ENCODE data around the gene DDC.

DDC gene

GRCh38 chr7:50562136-50562535 is 3.1 kb downstream of the DDC start:
- DNase-seq (ENCODE audit: low read depth) = no peak
- no peak overlapping the region for H3K4me3 ChIP-seq (ENCODE audit: low read depth, low read length)
- TF ChIP-seq, protein P1, sequence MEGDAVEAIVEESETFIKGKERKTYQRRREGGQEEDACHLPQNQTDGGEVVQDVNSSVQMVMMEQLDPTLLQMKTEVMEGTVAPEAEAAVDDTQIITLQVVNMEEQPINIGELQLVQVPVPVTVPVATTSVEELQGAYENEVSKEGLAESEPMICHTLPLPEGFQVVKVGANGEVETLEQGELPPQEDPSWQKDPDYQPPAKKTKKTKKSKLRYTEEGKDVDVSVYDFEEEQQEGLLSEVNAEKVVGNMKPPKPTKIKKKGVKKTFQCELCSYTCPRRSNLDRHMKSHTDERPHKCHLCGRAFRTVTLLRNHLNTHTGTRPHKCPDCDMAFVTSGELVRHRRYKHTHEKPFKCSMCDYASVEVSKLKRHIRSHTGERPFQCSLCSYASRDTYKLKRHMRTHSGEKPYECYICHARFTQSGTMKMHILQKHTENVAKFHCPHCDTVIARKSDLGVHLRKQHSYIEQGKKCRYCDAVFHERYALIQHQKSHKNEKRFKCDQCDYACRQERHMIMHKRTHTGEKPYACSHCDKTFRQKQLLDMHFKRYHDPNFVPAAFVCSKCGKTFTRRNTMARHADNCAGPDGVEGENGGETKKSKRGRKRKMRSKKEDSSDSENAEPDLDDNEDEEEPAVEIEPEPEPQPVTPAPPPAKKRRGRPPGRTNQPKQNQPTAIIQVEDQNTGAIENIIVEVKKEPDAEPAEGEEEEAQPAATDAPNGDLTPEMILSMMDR (IDR thresholded peaks at IDR 0.05; ENCODE audit: insufficient read depth, low read depth, low read length, missing control alignments) = no peak

DNA sequence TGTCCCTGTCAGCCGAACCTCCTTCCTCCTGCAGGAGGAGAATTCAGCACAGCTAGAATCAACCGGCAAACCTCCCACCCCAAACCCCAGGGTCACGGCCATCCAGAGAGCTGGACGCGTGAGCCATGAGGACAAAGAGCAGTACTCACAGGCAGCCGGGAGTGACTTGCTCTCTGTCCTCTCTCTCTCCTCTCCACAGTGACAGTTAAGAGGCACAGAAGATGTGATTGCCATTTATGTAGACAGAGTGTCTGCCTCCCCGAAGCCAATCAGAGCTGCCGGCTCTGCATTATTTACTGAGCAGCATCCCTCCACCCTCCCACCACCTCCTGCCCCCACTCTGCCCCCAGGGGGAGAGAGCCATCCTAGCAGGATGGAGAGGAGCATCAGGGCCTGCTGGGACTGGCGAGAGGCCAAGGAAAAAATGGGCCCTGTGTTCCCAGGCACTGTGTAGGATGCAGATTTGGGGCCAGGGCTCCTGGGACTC is 4.3 kb downstream of the DDC start:
- TF ChIP-seq, protein P1 (IDR thresholded peaks at IDR 0.05; ENCODE audit: insufficient read depth, low read depth, low read length, missing control alignments) = no peak
- no peak overlapping the region for H3K4me3 ChIP-seq (ENCODE audit: low read depth, low read length)
- DNase-seq (ENCODE audit: low read depth) = no peak

DNA sequence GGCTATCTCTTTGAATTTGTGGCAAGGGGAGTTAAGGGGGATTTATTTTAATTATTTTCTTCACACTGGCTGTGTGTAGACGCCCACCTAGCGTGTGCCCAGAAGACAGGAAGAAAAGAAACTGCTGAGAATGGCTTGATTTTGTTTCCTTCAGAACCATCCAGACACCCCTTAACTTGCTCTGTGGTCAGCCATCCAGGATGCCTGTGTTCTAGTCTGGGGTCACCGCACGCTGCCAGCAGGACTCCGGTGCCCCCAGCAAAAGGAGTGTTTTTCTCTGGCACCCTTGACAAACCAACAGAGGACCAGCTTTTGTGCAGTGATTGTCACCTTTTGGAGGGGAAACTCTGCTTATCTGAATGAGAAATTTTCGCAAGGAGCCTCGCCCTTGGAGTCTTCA is 5.3 kb downstream of the DDC start:
- TF ChIP-seq, protein P1 (IDR thresholded peaks at IDR 0.05; ENCODE audit: insufficient read depth, low read depth, low read length, missing control alignments) = no peak
- no peak for DNase-seq (ENCODE audit: low read depth)
- no peak overlapping the region for H3K4me3 ChIP-seq (ENCODE audit: low read depth, low read length)

DNA sequence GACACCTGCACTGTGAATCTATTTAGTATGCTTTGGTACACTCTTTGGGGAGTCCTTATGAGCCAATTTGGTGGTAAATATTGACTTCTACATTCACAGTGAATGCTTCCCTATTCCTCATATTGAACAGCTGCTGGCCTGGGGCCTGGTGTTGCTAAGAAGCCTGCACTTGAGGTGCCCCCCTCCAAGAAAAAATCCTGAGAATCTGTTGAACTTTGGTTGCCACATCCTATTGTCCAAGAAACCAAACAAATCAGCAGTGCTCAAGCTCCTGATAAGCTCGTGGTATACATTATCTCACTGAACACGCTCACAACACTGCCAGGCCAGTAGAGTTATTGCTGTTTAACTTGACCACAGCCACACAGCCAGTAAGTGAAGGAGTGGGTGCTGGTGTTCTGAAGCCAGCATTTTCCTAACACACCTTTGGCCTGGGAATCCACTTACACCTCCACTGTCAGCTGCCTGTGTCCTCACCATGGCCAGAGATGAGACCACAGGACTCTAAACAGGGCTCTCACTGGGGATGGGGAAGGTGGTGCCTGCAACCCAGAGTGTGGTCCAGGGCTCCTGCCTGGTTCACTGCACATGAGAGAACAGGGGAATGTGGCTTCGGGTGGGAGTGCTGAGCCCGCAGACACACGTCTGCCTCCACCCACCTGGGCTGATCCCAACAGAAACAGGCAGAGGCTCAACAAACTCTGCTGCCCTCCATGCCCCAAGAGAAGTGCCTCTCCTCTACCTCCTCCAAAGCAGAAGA is 6.7 kb downstream of the DDC start:
- no peak overlapping the region for H3K4me3 ChIP-seq (ENCODE audit: low read depth, low read length)
- TF ChIP-seq, protein P1 (IDR thresholded peaks at IDR 0.05; ENCODE audit: insufficient read depth, low read depth, low read length, missing control alignments) = no peak
- DNase-seq (ENCODE audit: low read depth) = no peak

GRCh38 chr7:50557099-50557498 is 8.1 kb downstream of the DDC start:
- no peak overlapping the region for H3K4me3 ChIP-seq (ENCODE audit: low read depth, low read length)
- no peak for DNase-seq (ENCODE audit: low read depth)
- TF ChIP-seq, protein P1 (IDR thresholded peaks at IDR 0.05; ENCODE audit: insufficient read depth, low read depth, low read length, missing control alignments) = no peak

- TF ChIP-seq, protein P1 (IDR thresholded peaks at IDR 0.05; ENCODE audit: insufficient read depth, low read depth, low read length, missing control alignments) = no peak
- DNase-seq (ENCODE audit: low read depth) = no peak
- no peak overlapping the region for H3K4me3 ChIP-seq (ENCODE audit: low read depth, low read length)
Observed at GRCh38 chr7:50556247-50556991, 8.8 kb downstream of the DDC start.

Measured in GM12865 (cell line).